HepG2 (cell line): ENCODE data around the gene BBC3. TPM values are rescaled to one million over a fixed set of nuclear protein-coding genes. Genes with fewer than 3 reads are reported as not detected.

Experiments used
- CTCF ChIP-seq: sonication (generic); formaldehyde crosslinking; IDR thresholded peaks from 2 replicates; pipeline ENCODE4 v1.5.0; 2020; ENCODE audit warnings: mild to moderate bottlenecking, missing genetic modification reagents, moderate library complexity
- ETV5 ChIP-seq: IDR thresholded peaks from 2 replicates; pipeline ENCODE4 v1.6.1; 2018; ENCODE audit warnings: missing biosample characterization, missing genetic modification reagents, inconsistent platforms, borderline replicate concordance
- ISL2 ChIP-seq: sonication (generic); formaldehyde crosslinking; IDR thresholded peaks from 2 replicates; pipeline ENCODE4 v1.5.0; 2020; ENCODE audit warnings: missing genetic modification reagents
- MLLT10 ChIP-seq: sonication (generic); formaldehyde crosslinking; IDR thresholded peaks from 2 replicates; pipeline ENCODE4 v1.4.0; 2020; ENCODE audit warnings: missing genetic modification reagents
- SP140L ChIP-seq: sonication (generic); formaldehyde crosslinking; IDR thresholded peaks from 2 replicates; pipeline ENCODE4 v1.4.0; 2020; ENCODE audit warnings: missing genetic modification reagents, borderline replicate concordance
- SRY ChIP-seq: sonication (generic); formaldehyde crosslinking; IDR thresholded peaks from 2 replicates; pipeline ENCODE4 v1.8.0; 2022; ENCODE audit warnings: mild to moderate bottlenecking, missing genetic modification reagents
- TRIM22 ChIP-seq: fragments of 450-650 bp; IDR thresholded peaks from 2 replicates; pipeline ENCODE4 v1.6.1; 2017
- UBTF ChIP-seq: sonication (generic); formaldehyde crosslinking; IDR thresholded peaks from 2 replicates; pipeline ENCODE4 v1.4.0; 2020; ENCODE audit warnings: mild to moderate bottlenecking, missing genetic modification reagents
- ZFP37 ChIP-seq: sonication (generic); formaldehyde crosslinking; IDR thresholded peaks from 2 replicates; pipeline ENCODE4 v1.4.0; 2020; ENCODE audit warnings: missing genetic modification reagents, borderline replicate concordance
- ZMYM3 ChIP-seq: sonication (generic); formaldehyde crosslinking; IDR thresholded peaks from 2 replicates; pipeline ENCODE4 v1.5.1; 2020; ENCODE audit warnings: mild to moderate bottlenecking, missing genetic modification reagents
- ZNF253 ChIP-seq: sonication (generic); formaldehyde crosslinking; IDR thresholded peaks from 2 replicates; pipeline ENCODE4 v1.8.0; 2022; ENCODE audit warnings: mild to moderate bottlenecking, missing genetic modification reagents, borderline replicate concordance
- ZNF260 ChIP-seq: sonication (generic); formaldehyde crosslinking; IDR thresholded peaks from 2 replicates; pipeline ENCODE4 v1.4.0; 2020; ENCODE audit warnings: missing genetic modification reagents, low read depth, mild to moderate bottlenecking, borderline replicate concordance
- ZNF317 ChIP-seq: sonication (generic); formaldehyde crosslinking; IDR thresholded peaks from 2 replicates; pipeline ENCODE4 v1.5.0; 2020; ENCODE audit warnings: mild to moderate bottlenecking, missing genetic modification reagents
- ZNF333 ChIP-seq: sonication (generic); formaldehyde crosslinking; IDR thresholded peaks from 2 replicates; pipeline ENCODE4 v1.4.0; 2020; ENCODE audit warnings: mild to moderate bottlenecking, missing genetic modification reagents, borderline replicate concordance
- ZNF34 ChIP-seq: sonication (generic); formaldehyde crosslinking; IDR thresholded peaks from 2 replicates; pipeline ENCODE4 v1.4.0; 2020; ENCODE audit warnings: mild to moderate bottlenecking, missing genetic modification reagents, borderline replicate concordance
- ZNF430 ChIP-seq: sonication (generic); formaldehyde crosslinking; IDR thresholded peaks from 2 replicates; pipeline ENCODE4 v1.9.0; 2021; ENCODE audit warnings: mild to moderate bottlenecking, missing genetic modification reagents
- ZNF567 ChIP-seq: sonication (generic); formaldehyde crosslinking; IDR thresholded peaks from 2 replicates; pipeline ENCODE4 v1.8.1; 2023; ENCODE audit warnings: mild to moderate bottlenecking, missing genetic modification reagents, borderline replicate concordance
- ZNF616 ChIP-seq: sonication (generic); formaldehyde crosslinking; IDR thresholded peaks from 2 replicates; pipeline ENCODE4 v1.5.0; 2020; ENCODE audit warnings: low read depth, mild to moderate bottlenecking, missing genetic modification reagents
- ZNF776 ChIP-seq: sonication (generic); formaldehyde crosslinking; IDR thresholded peaks from 2 replicates; pipeline ENCODE4 v1.4.0; 2020; ENCODE audit warnings: mild to moderate bottlenecking, missing genetic modification reagents
- ZSCAN30 ChIP-seq: sonication (generic); formaldehyde crosslinking; IDR thresholded peaks from 2 replicates; pipeline ENCODE4 v1.5.0; 2020; ENCODE audit warnings: mild to moderate bottlenecking, missing genetic modification reagents
- polyA plus RNA-seq, 8 experiments: library from polyadenylated mRNA; depleted of rRNA in 3 of 8; stranded (reverse) in 7 of 8; unstranded in 1 of 8; fragments of >200 nt; fragmentation: Illumina TruSeq in 4 of 8; extraction: Trizol in 4 of 8; gene quantifications; 2 replicates each; pipeline versions ENCODE4 v1.2.1 to v1.2.3, GENCODE V29; 2011 to 2016; ENCODE audit warnings: low read depth in 4 of 8, missing spikeins in 1 of 8, mixed read lengths in 1 of 8; ENCODE audit not compliant: insufficient read depth in 1 of 8
- total RNA-seq, 5 experiments: library from RNA; depleted of rRNA; stranded (reverse); fragments of >200 nt; fragmentation: Illumina TruSeq; extraction: Trizol; gene quantifications; 2 replicates each; pipeline ENCODE4 v1.2.3, GENCODE V29; 2016; ENCODE audit warnings: low read depth in 1 of 5
- TF ChIP-seq, protein P1 (sequence below): sonication (generic); formaldehyde crosslinking; IDR thresholded peaks from 2 replicates; pipeline ENCODE4 v1.5.0; 2020; ENCODE audit warnings: missing genetic modification reagents
- TF ChIP-seq, protein P2 (sequence below): sonication (generic); formaldehyde crosslinking; IDR thresholded peaks from 2 replicates; pipeline ENCODE4 v1.4.0; 2020; ENCODE audit warnings: missing genetic modification reagents, mild to moderate bottlenecking, borderline replicate concordance

The BBC3 gene
- total and polyA plus RNA-seq, 2 of the 13 experiments (the other 11 are each of a cell fraction or from before 2014, with no cell fraction given): 6.1 to 8.8 TPM

DNA sequence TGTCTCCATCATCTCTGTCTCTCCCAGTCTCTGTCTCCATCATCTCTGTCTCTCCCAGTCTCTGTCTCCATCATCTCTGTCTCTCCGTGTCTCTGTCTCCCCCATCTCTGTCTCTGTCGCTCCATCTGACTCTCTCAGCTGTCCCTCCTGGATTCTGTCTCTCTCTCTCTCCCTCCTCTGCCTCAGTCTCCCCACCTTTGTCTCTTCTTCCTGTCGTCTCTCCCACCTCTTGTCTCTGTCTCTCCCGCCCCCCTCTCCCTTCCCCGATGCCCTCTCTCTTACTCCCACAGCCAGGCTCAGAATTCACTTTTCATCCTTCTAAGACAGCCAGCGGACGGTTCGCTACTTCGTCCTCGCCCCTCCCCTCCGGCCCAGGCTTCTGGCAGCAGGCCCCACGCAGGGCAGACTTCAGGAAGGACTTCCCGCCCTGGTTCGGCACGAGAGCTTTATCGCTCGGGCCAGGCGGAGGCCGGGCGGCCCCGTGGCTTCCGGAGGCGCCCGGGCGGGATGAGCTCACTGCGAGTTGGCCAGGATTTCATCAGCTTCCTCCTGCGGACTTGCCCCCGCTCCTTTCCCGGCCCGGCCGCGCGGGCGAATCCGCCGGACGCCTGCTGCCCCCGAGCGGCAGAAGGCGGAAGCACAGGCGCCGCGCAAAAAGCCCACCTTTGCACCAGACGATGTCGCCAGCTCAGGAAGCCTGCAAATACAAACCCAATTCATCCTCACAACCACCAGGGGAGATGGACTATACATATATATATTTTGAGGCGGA lies 13.0 kb upstream of the BBC3 start (continued):
- TF ChIP-seq UBTF (CRISPR knock-in tag) (peak; percentile 92), MLLT10 (CRISPR knock-in tag) (no peak), ZNF260 (no peak), ZNF567 (peak; percentile 80; the same call in 1 of the 2 replicates), ZNF317 (CRISPR knock-in tag) (peak; percentile 92), ZSCAN30 (no peak), SP140L (CRISPR knock-in tag) (0 out of 2 replicates have a peak, but pooled peaks have one; percentile 48), ZNF616 (CRISPR knock-in tag) (no peak), ZNF253 (CRISPR knock-in tag) (no peak), ETV5 (CRISPR knock-in tag) (peak; percentile 99), ZNF776 (CRISPR knock-in tag) (peak; percentile 98), ZNF430 (CRISPR knock-in tag) (peak; percentile 91), TRIM22 (no peak), ZFP37 (CRISPR knock-in tag) (no peak), CTCF (CRISPR knock-in tag) (peak; percentile 98), ZMYM3 (CRISPR knock-in tag) (peak; percentile 100), ZNF333 (CRISPR knock-in tag) (peak; percentile 83), SRY (CRISPR knock-in tag) (peak; percentile 89; the same call in 1 of the 2 replicates), ISL2 (CRISPR knock-in tag) (peak; percentile 78; the same call in 1 of the 2 replicates), ZNF34 (CRISPR knock-in tag) (no peak; the same call in 1 of the 2 replicates)
- TF ChIP-seq, protein P1, sequence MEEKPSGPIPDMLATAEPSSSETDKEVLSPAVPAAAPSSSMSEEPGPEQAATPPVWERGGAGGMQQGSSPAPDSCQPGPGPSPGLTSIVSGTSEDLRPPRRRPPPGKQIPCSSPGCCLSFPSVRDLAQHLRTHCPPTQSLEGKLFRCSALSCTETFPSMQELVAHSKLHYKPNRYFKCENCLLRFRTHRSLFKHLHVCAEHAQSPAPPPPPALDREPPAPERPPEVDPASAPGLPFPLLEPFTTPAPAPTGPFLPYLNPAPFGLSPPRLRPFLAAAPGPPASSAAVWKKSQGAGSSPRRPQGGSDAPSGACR: peak; percentile 67; the same call in 1 of the 2 replicates
- TF ChIP-seq, protein P2, sequence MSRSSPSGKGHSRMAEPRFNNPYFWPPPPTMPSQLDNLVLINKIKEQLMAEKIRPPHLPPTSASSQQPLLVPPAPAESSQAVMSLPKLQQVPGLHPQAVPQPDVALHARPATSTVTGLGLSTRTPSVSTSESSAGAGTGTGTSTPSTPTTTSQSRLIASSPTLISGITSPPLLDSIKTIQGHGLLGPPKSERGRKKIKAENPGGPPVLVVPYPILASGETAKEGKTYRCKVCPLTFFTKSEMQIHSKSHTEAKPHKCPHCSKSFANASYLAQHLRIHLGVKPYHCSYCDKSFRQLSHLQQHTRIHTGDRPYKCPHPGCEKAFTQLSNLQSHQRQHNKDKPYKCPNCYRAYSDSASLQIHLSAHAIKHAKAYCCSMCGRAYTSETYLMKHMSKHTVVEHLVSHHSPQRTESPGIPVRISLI (CRISPR knock-in tag): peak; percentile 58; the same call in 1 of the 2 replicates
